HepG2 (cell line): ENCODE measurements around the gene HSD11B1L. TPM values are rescaled to one million over a fixed set of nuclear protein-coding genes. Genes with fewer than 3 reads are reported as not detected.
A peak's percentile ranks its signal among the peaks of the same experiment; 100 is the strongest.

Source experiments
- CCDC6 ChIP-seq: sonication (generic); formaldehyde crosslinking; IDR thresholded peaks from 2 replicates; pipeline ENCODE4 v1.8.1; 2022; ENCODE audit warnings: mild to moderate bottlenecking, missing genetic modification reagents, moderate library complexity
- CEBPB ChIP-seq: IDR thresholded peaks from 2 replicates; pipeline ENCODE4 v1.6.1; 2011; ENCODE audit warnings: low read depth, low read length, improper control_type of control experiment, borderline replicate concordance
- FOXO4 ChIP-seq: sonication (generic); formaldehyde crosslinking; conservative IDR thresholded peaks from 2 replicates; pipeline ENCODE4 v1.8.1; 2023; ENCODE audit warnings: missing genetic modification reagents
- GABPA ChIP-seq, 2 experiments: IDR thresholded peaks; 2 replicates each; pipeline ENCODE4 v1.6.1; 2011 to 2016; ENCODE audit warnings: low read depth in 2 of 2, low read length in 1 of 2, missing biosample characterization in 1 of 2, missing genetic modification characterization in 1 of 2
- MAZ ChIP-seq, 2 experiments: sonication (generic) in 1 of 2; formaldehyde crosslinking in 1 of 2; IDR thresholded peaks; 2 replicates each; pipeline versions ENCODE4 v1.5.0 to v1.6.1; 2012 to 2020; ENCODE audit warnings: low read depth in 2 of 2, mild to moderate bottlenecking in 2 of 2, borderline replicate concordance in 1 of 2, improper control_type of control experiment in 1 of 2, low read length in 1 of 2, missing genetic modification reagents in 1 of 2, moderate library complexity in 1 of 2
- PITX1 ChIP-seq: sonication (generic); formaldehyde crosslinking; IDR thresholded peaks from 2 replicates; pipeline ENCODE4 v1.5.1; 2020; ENCODE audit warnings: mild to moderate bottlenecking, missing genetic modification reagents
- PRMT3 ChIP-seq: sonication (generic); formaldehyde crosslinking; IDR thresholded peaks from 2 replicates; pipeline ENCODE4 v1.8.1; 2022; ENCODE audit warnings: low read depth, mild to moderate bottlenecking, moderate library complexity, missing genetic modification reagents, borderline replicate concordance
- TERF1 ChIP-seq: sonication (generic); formaldehyde crosslinking; IDR thresholded peaks from 2 replicates; pipeline ENCODE4 v1.8.0; 2022; ENCODE audit warnings: mild to moderate bottlenecking, missing genetic modification reagents, moderate library complexity
- THAP9 ChIP-seq: sonication (generic); formaldehyde crosslinking; IDR thresholded peaks from 2 replicates; pipeline ENCODE4; 2020; ENCODE audit warnings: missing genetic modification reagents, mild to moderate bottlenecking, borderline replicate concordance
- TRIM24 ChIP-seq: sonication (generic); formaldehyde crosslinking; IDR thresholded peaks from 2 replicates; pipeline ENCODE4 v1.8.0; 2022; ENCODE audit warnings: mild to moderate bottlenecking, missing genetic modification reagents
- ZBTB26 ChIP-seq: IDR thresholded peaks from 2 replicates; pipeline ENCODE4 v1.6.1; 2016; ENCODE audit warnings: missing compliant biosample characterization, missing genetic modification reagents, borderline replicate concordance
- ZFAT ChIP-seq: sonication (generic); formaldehyde crosslinking; conservative IDR thresholded peaks from 2 replicates; pipeline ENCODE4 v1.8.1; 2023; ENCODE audit warnings: missing genetic modification reagents, inconsistent platforms
- ZFP37 ChIP-seq: sonication (generic); formaldehyde crosslinking; IDR thresholded peaks from 2 replicates; pipeline ENCODE4 v1.4.0; 2020; ENCODE audit warnings: missing genetic modification reagents, borderline replicate concordance
- ZNF367 ChIP-seq: sonication (generic); formaldehyde crosslinking; IDR thresholded peaks from 2 replicates; pipeline ENCODE4 v1.4.0; 2020; ENCODE audit warnings: missing genetic modification reagents, borderline replicate concordance
- ZNF430 ChIP-seq: sonication (generic); formaldehyde crosslinking; IDR thresholded peaks from 2 replicates; pipeline ENCODE4 v1.9.0; 2021; ENCODE audit warnings: mild to moderate bottlenecking, missing genetic modification reagents
- ZNF468 ChIP-seq: sonication (generic); formaldehyde crosslinking; IDR thresholded peaks from 2 replicates; pipeline ENCODE4 v1.8.0; 2022; ENCODE audit warnings: mild to moderate bottlenecking, moderate library complexity, missing genetic modification reagents
- ZNF616 ChIP-seq: sonication (generic); formaldehyde crosslinking; IDR thresholded peaks from 2 replicates; pipeline ENCODE4 v1.5.0; 2020; ENCODE audit warnings: low read depth, mild to moderate bottlenecking, missing genetic modification reagents
- ZSCAN20 ChIP-seq: sonication (generic); formaldehyde crosslinking; IDR thresholded peaks from 2 replicates; pipeline ENCODE4 v1.4.0; 2020; ENCODE audit warnings: missing genetic modification reagents, mild to moderate bottlenecking, borderline replicate concordance
- polyA plus RNA-seq, 8 experiments: library from polyadenylated mRNA; depleted of rRNA in 3 of 8; stranded (reverse) in 7 of 8; unstranded in 1 of 8; fragments of >200 nt; fragmentation: Illumina TruSeq in 4 of 8; extraction: Trizol in 4 of 8; gene quantifications; 2 replicates each; pipeline versions ENCODE4 v1.2.1 to v1.2.3, GENCODE V29; 2011 to 2016; ENCODE audit warnings: low read depth in 4 of 8, missing spikeins in 1 of 8, mixed read lengths in 1 of 8; ENCODE audit not compliant: insufficient read depth in 1 of 8
- total RNA-seq, 5 experiments: library from RNA; depleted of rRNA; stranded (reverse); fragments of >200 nt; fragmentation: Illumina TruSeq; extraction: Trizol; gene quantifications; 2 replicates each; pipeline ENCODE4 v1.2.3, GENCODE V29; 2016; ENCODE audit warnings: low read depth in 1 of 5

The HSD11B1L gene
- total and polyA plus RNA-seq, 2 of the 13 experiments (the other 11 are each of a cell fraction or from before 2014, with no cell fraction given): 2.8 to 3.9 TPM

- TF ChIP-seq THAP9 (CRISPR knock-in tag) (no peak), FOXO4 (CRISPR knock-in tag) (no peak), PITX1 (peak; percentile 30; the same call in 1 of the 2 replicates), CCDC6 (0 out of 2 replicates have a peak, but pooled peaks have one; percentile 25), ZSCAN20 (no peak), ZNF367 (no peak), TERF1 (CRISPR knock-in tag) (0 out of 2 replicates have a peak, but pooled peaks have one; percentile 40), PRMT3 (CRISPR knock-in tag) (no peak), GABPA (IDR thresholded peaks at IDR 0.05; ENCODE audit: low read depth, low read length) (no peak), GABPA (CRISPR knock-in tag; IDR thresholded peaks at IDR 0.05; ENCODE audit: low read depth) (0 out of 2 replicates have a peak, but pooled peaks have one; percentile 22), ZFP37 (no peak), ZNF430 (CRISPR knock-in tag) (0 out of 2 replicates have a peak, but pooled peaks have one; percentile 89), ZNF616 (CRISPR knock-in tag) (peak; percentile 10; the same call in 1 of the 2 replicates), TRIM24 (no peak), ZFAT (0 out of 2 replicates have a peak, but pooled peaks have one; percentile 18), MAZ (IDR thresholded peaks at IDR 0.05; ENCODE audit: borderline replicate concordance, low read depth, low read length) (no peak), MAZ (CRISPR knock-in tag; IDR thresholded peaks at IDR 0.05; ENCODE audit: low read depth) (peak; percentile 14; the same call in 1 of the 2 replicates), CEBPB (peak; percentile 64; the same call in 1 of the 2 replicates), ZBTB26 (CRISPR knock-in tag) (no peak), ZNF468 (CRISPR knock-in tag) (0 out of 2 replicates have a peak, but pooled peaks have one; percentile 53)
These were observed 38.6 kb downstream of the HSD11B1L start (continued) for GRCh38 chr19:5719274-5719960.
